Prostate gland (tissue), 2 donors: ENCODE results near the gene C14orf39.

Source experiments
- POLR2A ChIP-seq: fragments of 450-650 bp; IDR thresholded peaks from one replicate; pipeline ENCODE4 v1.6.1; 2016; ENCODE audit warnings: antibody characterized with exemption, mild to moderate bottlenecking
- TF ChIP-seq, protein P1 (sequence below), 4 experiments: fragments of 200-600 bp in 2 of 4; fragments of 450-650 bp in 2 of 4; sonication (generic) in 2 of 4; IDR thresholded peaks; 1 replicate in 3 of 4; 2 replicates in 1 of 4; pipeline ENCODE4 v1.5.1; 2016 to 2019; ENCODE audit warnings: antibody characterized with exemption in 4 of 4, mild to moderate bottlenecking in 2 of 4, moderate library complexity in 2 of 4

DNA sequence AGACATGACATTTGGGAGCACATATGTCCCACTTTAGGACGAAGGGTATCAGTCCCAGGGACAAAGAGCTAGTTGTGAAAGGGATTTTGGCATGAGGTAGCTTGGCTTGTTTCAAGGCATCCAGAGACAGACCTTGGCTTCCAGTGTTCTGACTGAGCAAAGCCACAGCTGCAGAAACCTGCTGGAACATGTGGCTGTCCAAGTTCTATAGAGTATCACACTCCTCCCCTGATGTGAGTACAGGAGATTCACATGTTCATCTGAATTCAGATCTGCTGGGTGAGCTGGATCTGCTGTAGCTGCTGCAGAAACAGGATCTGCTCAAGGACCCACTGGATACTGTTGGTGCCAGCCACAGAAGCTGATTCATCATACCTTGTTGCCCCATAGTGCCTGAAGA is 10.1 kb upstream of the C14orf39 start:
- TF ChIP-seq, protein P1, sequence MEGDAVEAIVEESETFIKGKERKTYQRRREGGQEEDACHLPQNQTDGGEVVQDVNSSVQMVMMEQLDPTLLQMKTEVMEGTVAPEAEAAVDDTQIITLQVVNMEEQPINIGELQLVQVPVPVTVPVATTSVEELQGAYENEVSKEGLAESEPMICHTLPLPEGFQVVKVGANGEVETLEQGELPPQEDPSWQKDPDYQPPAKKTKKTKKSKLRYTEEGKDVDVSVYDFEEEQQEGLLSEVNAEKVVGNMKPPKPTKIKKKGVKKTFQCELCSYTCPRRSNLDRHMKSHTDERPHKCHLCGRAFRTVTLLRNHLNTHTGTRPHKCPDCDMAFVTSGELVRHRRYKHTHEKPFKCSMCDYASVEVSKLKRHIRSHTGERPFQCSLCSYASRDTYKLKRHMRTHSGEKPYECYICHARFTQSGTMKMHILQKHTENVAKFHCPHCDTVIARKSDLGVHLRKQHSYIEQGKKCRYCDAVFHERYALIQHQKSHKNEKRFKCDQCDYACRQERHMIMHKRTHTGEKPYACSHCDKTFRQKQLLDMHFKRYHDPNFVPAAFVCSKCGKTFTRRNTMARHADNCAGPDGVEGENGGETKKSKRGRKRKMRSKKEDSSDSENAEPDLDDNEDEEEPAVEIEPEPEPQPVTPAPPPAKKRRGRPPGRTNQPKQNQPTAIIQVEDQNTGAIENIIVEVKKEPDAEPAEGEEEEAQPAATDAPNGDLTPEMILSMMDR (IDR thresholded peaks at IDR 0.05), result no peak
- no peak for TF ChIP-seq POLR2A
